ENCODE measurements around the gene SQOR.

SQOR gene

DNA sequence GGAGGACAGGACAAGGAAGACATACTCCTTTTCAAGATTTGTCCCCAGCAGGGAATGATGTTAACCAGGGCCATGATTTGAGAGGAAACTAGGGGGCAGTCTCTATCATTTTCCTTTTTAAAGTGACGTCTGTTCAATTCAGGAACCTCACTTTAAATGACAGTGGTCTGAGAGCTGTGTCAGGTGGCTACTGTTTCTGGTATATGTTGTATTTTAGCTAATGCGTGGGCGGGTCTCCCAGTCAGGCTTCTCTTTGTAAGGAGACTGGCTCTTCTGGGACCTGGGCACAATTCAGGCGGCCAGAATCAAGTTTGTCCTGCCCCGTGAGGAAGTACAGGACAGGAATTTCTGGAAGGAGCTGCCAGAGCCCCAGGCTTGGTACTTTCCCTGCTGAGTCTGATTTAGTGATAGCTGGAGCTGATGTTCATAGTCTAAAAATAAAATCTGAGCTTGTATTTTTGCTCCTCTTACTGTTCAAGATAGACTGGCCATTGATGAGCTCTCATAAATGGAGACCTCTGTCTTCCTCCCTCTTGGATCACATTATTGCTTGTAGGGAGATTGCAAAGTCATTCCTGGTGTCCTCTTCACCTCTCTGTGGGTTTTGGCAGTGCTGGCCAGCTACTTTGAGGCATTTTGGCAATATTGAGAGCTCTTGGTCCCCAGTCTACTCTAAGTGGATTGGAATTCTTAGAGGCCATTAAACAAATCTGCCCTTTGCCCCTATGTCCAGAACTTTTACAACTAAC is 25.6 kb downstream of the SQOR start:
- peaks cover 32 to 44% of the 10 kb centered on the region in 2 donors for H3K36me3 Mint-ChIP-seq

DNA sequence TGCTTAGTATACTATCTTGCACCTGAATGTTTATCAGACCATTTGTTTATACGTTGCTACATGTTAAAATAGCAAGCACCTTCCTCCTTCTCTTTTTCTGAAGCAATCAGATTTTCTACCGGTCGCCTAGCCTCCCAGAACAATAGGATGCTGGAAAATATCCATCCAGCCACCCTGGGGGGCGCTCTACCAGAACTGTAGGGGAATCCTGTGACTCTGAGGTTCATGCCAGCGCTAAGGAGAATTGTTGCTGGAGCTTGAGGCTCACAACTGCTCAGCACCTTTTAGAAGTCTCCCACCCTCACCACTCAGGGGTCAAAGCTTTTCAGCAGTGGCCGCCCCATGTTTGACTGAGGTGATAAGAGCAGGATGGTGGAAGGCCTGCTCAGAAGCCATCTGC is 27.5 kb downstream of the SQOR start:
- ATAC-seq (replicated peaks) (no peak), DNase-seq (no peak)
- Mint-ChIP-seq H3K36me3 (peaks cover 42 to 51% of the 10 kb centered on the region in 2 donors), H3K4me1 (peaks cover 4 to 7% of the 10 kb centered on the region in 2 donors), H3K27ac (no peak overlapping the region), H3K9me3 (peaks cover 0 to 2% of the 10 kb centered on the region in 2 donors), H3K4me3 (no peak overlapping the region), H3K27me3 (no peaks in the 10 kb centered on the region)

More for the DNA sequence above, 25.6 kb downstream of the SQOR start:
- DNase-seq (no peak), ATAC-seq (replicated peaks) (no peak)
- peak overlapping the region; percentile 31 for H3K27ac Mint-ChIP-seq
- H3K27me3 Mint-ChIP-seq, result no peaks in the 10 kb centered on the region
- H3K4me1 Mint-ChIP-seq, result peaks cover 4 to 7% of the 10 kb centered on the region in 2 donors
- no peaks in the 10 kb centered on the region for H3K9me3 Mint-ChIP-seq
- H3K4me3 Mint-ChIP-seq, result no peak overlapping the region

DNA sequence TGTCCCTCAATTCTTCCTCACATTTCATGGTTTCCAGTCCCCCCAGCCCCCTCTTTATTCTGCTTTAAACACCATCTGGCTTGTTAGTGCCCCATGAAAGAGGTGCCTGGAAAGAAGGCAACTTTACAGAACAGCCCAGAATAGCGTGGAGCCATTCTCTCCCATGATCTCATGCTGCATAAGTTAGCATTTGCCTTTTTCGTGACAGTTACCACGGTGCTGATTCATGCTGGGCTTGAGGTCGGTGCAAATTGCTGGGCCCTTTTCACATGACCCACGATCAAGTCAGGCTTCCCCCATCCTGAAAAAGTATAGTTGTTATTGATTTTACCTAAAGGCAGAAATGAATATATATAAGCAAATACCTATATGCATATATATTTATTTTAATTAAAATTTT is 29.6 kb downstream of the SQOR start:
- peaks cover 0 to 2% of the 10 kb centered on the region in 2 donors for H3K4me1 Mint-ChIP-seq
- H3K27me3 Mint-ChIP-seq, result no peaks in the 10 kb centered on the region
- H3K36me3 Mint-ChIP-seq, result peaks cover 47 to 55% of the 10 kb centered on the region in 2 donors
- ATAC-seq (replicated peaks) (no peak), DNase-seq (no peak)
- no peak overlapping the region for H3K27ac Mint-ChIP-seq
- peaks cover 0 to 2% of the 10 kb centered on the region in 2 donors for H3K9me3 Mint-ChIP-seq
- H3K4me3 Mint-ChIP-seq, result no peak overlapping the region

DNA sequence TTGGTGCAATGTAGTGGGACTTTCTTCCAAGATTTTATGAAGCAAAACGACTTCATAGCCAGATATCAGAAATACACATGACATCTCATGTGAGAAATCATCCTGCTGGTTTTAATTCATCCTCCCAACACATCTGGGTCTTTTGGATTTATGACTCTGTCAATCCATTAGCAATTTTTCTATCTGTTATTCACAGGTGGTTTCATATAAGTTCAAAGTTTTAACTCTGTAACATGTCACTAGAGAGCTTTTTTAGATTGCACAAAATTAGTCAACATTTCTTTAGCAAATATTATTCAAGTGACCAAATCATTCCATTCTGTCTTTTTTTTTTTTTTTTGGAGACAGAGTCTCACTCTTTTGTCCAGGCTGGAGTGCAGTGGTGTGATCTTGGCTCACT is 30.4 kb downstream of the SQOR start:
- Mint-ChIP-seq H3K36me3 (peaks cover 43 to 56% of the 10 kb centered on the region in 2 donors), H3K27me3 (no peaks in the 10 kb centered on the region), H3K9me3 (peaks cover 0 to 2% of the 10 kb centered on the region in 2 donors), H3K27ac (no peak overlapping the region), H3K4me1 (no peaks in the 10 kb centered on the region), H3K4me3 (no peak overlapping the region)
- no peak for DNase-seq
- ATAC-seq (replicated peaks), result no peak

DNA sequence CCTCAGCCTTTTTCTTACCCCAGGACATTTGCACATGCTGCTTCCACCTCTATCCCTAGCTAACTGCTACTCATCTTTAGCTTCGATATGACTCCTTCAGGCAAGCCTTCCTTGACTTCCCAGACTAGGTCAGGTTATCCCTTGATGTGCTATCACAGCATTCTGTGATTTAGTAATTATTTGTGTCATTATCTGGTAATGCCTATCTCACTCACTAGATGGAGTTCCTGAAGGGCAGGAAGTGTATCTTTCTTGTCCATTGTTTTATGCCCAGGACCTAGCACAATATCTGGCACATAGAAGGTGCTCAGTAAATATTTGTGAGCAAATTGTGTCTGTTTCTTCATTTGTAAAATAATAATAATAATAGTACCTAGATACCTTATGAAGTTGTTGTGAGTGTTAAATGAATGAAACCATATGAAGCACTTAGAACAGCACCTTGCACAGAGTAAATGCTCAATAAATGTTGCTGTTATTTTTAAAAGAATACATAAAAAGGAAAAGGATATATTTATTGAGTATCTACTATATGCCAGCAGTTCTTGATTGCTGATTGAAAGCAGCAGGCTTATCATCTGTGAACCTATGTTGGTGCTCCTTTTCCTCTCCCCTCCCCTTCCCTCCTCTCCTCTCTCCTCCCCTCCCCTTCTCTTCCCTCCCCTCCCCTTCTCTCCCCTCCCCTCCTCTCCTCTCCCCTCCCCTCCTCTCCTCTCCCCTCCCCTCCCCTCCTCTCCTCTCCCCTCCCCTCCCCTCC is 31.5 kb downstream of the SQOR start:
- Mint-ChIP-seq H3K4me1 (no peaks in the 10 kb centered on the region), H3K4me3 (no peak overlapping the region), H3K27ac (no peak overlapping the region), H3K27me3 (no peaks in the 10 kb centered on the region), H3K36me3 (peaks cover 43 to 57% of the 10 kb centered on the region in 2 donors), H3K9me3 (peaks cover 0 to 2% of the 10 kb centered on the region in 2 donors)
- DNase-seq (no peak), ATAC-seq (replicated peaks) (no peak)

DNA sequence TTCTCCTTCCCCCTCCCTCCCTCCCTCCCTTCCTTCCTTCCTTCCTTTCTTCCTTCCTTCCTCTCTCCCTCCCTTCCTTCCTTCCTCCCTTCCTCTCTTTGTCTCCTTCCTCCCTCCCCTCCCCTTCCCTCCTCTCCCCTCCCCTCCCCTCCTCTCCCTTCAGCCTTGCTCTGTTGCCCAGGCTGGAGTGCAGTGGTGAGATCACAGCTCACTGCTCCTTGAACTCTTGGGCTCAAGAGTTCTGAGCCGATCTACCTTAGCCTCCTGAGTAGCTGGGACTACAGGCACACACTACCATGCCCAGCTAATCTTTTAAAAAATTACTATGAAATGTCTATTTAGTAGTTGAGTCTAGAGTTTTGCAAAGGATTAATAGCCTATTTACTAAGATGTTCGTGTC is 32.2 kb downstream of the SQOR start:
- H3K4me1 Mint-ChIP-seq, result no peaks in the 10 kb centered on the region
- H3K4me3 Mint-ChIP-seq, result no peak overlapping the region
- H3K27me3 Mint-ChIP-seq, result no peaks in the 10 kb centered on the region
- ATAC-seq (replicated peaks) (no peak), DNase-seq (no peak)
- peaks cover 0 to 2% of the 10 kb centered on the region in 2 donors for H3K9me3 Mint-ChIP-seq
- no peak overlapping the region for H3K27ac Mint-ChIP-seq
- peaks cover 45 to 57% of the 10 kb centered on the region in 2 donors for H3K36me3 Mint-ChIP-seq

DNA sequence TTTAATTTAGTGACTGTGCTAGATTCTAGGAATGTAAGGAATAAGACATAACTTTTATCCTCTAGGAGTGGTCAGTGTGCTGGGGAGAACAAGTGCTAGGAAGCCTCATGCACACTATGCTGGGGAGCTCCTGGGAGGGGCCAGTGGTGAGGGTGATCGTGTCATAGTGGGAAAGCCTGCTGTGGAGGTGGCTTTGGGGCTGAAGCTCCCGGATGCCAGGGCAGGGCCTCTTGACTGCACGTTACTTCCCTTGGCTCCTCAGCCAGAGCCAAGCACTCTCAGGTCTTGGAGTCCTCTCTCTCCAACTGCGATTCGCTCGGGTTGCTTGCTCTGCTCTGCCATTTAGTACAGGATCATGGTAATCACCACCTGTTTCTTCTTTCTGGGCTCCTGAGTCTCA is 33.6 kb downstream of the SQOR start:
- Mint-ChIP-seq H3K27me3 (no peaks in the 10 kb centered on the region), H3K4me3 (no peak overlapping the region), H3K27ac (no peak overlapping the region), H3K36me3 (peaks cover 37 to 53% of the 10 kb centered on the region in 2 donors), H3K9me3 (peaks cover 0 to 2% of the 10 kb centered on the region in 2 donors), H3K4me1 (no peaks in the 10 kb centered on the region)
- no peak for ATAC-seq (replicated peaks)
- DNase-seq, result no peak

DNA sequence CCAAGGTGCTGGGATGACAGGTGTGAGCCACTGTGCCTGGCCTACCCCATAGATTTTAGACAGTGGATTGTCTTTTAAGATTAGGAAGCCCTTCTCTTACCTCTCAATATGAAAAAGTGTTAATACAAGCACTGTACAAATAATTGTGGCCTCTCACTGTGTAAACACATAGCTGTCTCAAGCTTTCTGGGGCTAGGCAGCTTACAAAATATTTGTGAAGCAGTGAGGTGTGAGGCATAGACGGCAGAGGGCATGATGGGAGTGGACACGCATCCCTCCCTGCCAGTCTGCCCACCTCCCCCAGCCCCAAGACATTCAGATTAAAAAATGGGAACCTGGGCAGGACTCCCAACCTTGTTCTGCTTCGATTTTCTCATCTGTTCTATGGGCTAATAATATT is 34.6 kb downstream of the SQOR start:
- DNase-seq, result no peak
- H3K36me3 Mint-ChIP-seq, result peaks cover 35 to 50% of the 10 kb centered on the region in 2 donors
- H3K27ac Mint-ChIP-seq, result no peak overlapping the region
- no peak overlapping the region for H3K4me3 Mint-ChIP-seq
- no peak for ATAC-seq (replicated peaks)
- H3K27me3 Mint-ChIP-seq, result no peaks in the 10 kb centered on the region
- peaks cover 0 to 2% of the 10 kb centered on the region in 2 donors for H3K9me3 Mint-ChIP-seq
- no peaks in the 10 kb centered on the region for H3K4me1 Mint-ChIP-seq

DNA sequence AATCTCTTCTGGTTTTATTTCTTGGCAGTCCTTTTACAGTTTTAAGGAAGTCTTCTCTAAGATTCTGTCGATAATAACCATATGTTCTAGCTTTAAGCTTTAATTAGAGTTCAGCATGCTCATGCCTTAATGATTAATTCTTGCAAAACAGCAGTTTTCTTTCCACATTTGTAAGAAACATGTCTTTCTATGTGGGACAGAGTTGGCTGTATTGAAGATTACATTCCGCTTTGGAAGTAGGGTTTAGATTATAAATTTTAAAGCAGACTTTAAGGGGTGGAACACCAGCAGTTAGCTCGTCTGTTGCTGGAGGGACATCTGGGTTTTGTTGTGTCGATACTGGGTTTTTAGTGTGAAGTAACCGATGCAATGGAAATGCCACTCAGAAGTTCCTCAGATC is 35.3 kb downstream of the SQOR start:
- ATAC-seq (replicated peaks), result no peak
- Mint-ChIP-seq H3K27me3 (no peaks in the 10 kb centered on the region), H3K27ac (no peak overlapping the region), H3K36me3 (peaks cover 36 to 48% of the 10 kb centered on the region in 2 donors), H3K4me1 (no peaks in the 10 kb centered on the region), H3K4me3 (no peak overlapping the region), H3K9me3 (peaks cover 0 to 2% of the 10 kb centered on the region in 2 donors)
- DNase-seq, result no peak

DNA sequence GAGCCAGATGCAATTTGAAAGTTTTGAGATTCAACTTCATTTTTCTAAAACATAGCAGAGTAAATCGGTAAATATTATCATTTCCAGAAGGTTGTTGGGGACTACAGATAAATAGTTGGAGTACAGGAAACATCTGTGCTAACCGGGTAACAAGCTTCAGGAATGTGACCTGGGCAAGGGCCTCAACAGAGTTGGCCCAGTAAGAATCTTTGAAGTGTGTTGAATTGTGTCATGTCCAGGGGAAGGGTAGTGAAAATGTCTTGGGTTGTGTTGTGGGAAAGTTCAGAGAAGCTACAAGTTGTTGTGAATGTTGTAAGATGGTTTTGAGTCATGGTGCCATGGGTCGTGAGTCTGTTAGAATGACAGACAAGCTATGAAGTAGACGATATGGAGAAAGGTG is 35.7 kb downstream of the SQOR start:
- H3K36me3 Mint-ChIP-seq, result peaks cover 35 to 46% of the 10 kb centered on the region in 2 donors
- H3K4me1 Mint-ChIP-seq, result no peaks in the 10 kb centered on the region
- DNase-seq, result no peak
- H3K27ac Mint-ChIP-seq, result no peak overlapping the region
- no peak for ATAC-seq (replicated peaks)
- peaks cover 0 to 2% of the 10 kb centered on the region in 2 donors for H3K9me3 Mint-ChIP-seq
- no peaks in the 10 kb centered on the region for H3K27me3 Mint-ChIP-seq
- H3K4me3 Mint-ChIP-seq, result no peak overlapping the region

DNA sequence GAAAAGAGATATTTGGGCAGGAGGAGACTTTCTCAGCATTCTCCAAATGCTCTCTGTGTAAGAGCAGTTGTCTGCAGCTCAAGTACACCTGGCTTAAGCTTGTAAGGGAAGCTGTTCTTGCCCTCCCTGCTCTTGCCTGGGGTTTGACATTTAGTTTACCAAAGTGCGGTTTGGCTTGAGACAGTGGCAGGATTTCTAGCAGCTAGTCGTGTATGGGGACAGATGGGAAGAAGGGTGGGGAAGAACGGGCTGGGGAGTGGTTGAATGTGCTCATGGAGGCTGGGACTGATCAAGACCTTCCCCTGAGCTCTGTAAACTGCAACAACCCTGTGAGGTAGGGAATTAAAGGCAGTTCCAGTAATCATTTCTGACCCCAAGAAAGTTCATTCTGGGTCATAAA is 39.8 kb downstream of the SQOR start:
- H3K4me1 Mint-ChIP-seq, result no peaks in the 10 kb centered on the region
- DNase-seq (no peak), ATAC-seq (replicated peaks) (no peak)
- H3K9me3 Mint-ChIP-seq, result no peaks in the 10 kb centered on the region
- H3K4me3 Mint-ChIP-seq, result no peak overlapping the region
- peaks cover 40 to 56% of the 10 kb centered on the region in 2 donors for H3K36me3 Mint-ChIP-seq
- no peaks in the 10 kb centered on the region for H3K27me3 Mint-ChIP-seq
- no peak overlapping the region for H3K27ac Mint-ChIP-seq

DNA sequence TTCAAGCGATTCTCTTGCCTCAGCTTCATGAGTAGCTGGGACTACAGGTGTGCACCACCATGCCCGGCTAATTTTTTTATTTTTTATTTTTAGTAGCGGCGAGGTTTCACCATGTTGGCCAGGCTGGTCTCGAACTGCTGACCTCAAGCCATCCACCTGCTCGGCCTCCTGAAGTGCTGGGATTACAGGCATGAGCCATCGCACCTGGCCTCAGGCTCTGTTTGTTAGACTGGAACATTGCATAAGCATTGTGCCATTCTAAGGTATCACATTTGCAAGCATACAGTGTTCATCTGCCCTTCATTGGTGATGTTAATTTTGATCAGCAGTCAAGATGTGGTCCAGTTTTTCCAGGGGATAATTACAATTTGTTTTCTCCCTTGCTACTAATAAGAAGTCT is 43.0 kb downstream of the SQOR start:
- Mint-ChIP-seq H3K27me3 (no peaks in the 10 kb centered on the region), H3K4me1 (no peaks in the 10 kb centered on the region), H3K36me3 (peaks cover 34 to 52% of the 10 kb centered on the region in 2 donors), H3K9me3 (no peaks in the 10 kb centered on the region), H3K4me3 (no peak overlapping the region), H3K27ac (no peak overlapping the region)
- no peak for ATAC-seq (replicated peaks)
- DNase-seq, result no peak

DNA sequence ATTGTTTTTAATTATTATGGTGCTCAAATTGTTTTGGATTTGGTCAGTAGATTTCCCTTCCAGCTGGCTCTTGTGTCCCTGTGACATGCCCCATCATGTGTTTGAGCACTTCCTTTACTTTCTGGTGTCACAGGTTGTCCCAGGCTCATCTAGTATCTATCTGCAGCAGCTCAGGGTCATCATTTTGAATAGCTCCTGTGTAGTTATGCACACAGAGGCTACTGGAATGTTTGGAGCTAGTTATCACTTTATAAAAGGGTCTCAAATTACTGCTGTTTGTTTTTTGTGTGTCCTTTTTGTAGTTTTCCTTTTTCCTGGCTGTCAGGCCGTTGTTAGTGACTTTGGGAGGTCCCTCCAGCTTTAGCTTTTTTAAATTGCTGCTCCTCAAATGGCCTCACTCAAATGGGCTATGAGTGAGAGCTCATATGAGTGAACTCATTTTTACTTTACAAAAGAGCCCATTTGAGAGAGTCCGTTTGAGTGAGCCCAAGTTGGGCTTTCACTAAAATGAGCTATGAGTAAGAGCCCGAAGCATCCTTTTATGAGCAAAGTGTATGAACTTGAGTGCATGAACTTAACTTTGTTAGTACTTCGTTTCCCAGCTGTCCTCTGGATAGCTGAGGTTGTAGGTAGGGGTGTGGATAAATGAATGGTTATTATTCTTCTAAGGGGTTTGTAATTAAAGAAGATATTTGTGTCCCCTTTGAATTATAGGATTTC is 43.8 kb downstream of the SQOR start:
- DNase-seq (no peak), ATAC-seq (replicated peaks) (no peak)
- Mint-ChIP-seq H3K9me3 (no peaks in the 10 kb centered on the region), H3K27me3 (no peaks in the 10 kb centered on the region), H3K27ac (no peak overlapping the region), H3K4me3 (no peak overlapping the region), H3K36me3 (peaks cover 34 to 53% of the 10 kb centered on the region in 2 donors), H3K4me1 (no peaks in the 10 kb centered on the region)

DNA sequence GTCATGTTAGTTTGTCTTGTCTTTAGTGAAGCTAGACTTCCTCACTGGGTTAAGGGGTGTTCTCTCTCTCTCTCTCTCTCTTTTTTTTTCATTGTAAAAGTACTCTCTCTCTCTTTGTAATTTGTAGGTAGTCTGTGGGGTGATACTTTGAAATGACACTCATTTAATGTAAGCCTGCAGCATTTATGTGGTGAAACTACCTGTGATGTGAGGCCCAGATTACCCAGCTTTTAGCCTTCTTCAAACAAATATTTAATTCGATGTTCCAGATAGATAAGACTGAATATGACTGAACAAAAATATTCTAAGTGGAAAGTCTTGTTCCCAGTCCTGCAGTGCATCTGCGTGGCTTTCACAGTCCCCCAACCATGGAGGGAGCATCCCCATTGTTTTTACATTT is 49.7 kb downstream of the SQOR start:
- no peaks in the 10 kb centered on the region for H3K9me3 Mint-ChIP-seq
- no peaks in the 10 kb centered on the region for H3K27me3 Mint-ChIP-seq
- H3K4me1 Mint-ChIP-seq, result no peaks in the 10 kb centered on the region
- DNase-seq (no peak), ATAC-seq (replicated peaks) (no peak)
- H3K27ac Mint-ChIP-seq, result no peak overlapping the region
- no peak overlapping the region for H3K4me3 Mint-ChIP-seq
- peaks cover 40 to 70% of the 10 kb centered on the region in 2 donors for H3K36me3 Mint-ChIP-seq
